Tibial nerve (tissue), 3 donors: ENCODE measurements around the gene TBX20.
"Not testable (repeated sequence)": the region's sequence is repeated elsewhere in the genome, so short reads cannot be mapped to it uniquely, and the experiment has no call there.

Experiments used
- CTCF ChIP-seq, 5 experiments: fragments of 200-600 bp in 3 of 5; fragments of 450-650 bp in 2 of 5; sonication (generic) in 3 of 5; IDR thresholded peaks; one replicate each; pipeline ENCODE4 v1.5.1; 2016 to 2019; ENCODE audit warnings: antibody characterized with exemption in 5 of 5, mild to moderate bottlenecking in 3 of 5, moderate library complexity in 2 of 5
- POLR2A ChIP-seq, 2 donors: fragments of 450-650 bp; IDR thresholded peaks; one replicate each; pipeline ENCODE4 v1.6.1; 2017; ENCODE audit warnings: antibody characterized with exemption in 2 of 2, mild to moderate bottlenecking in 2 of 2, moderate library complexity in 2 of 2

GRCh38 chr7:35198370-35199140, 55.3 kb downstream of the TBX20 start:
- TF ChIP-seq CTCF, POLR2A (IDR thresholded peaks at IDR 0.05): not testable (repeated sequence)
